SKM-1 (cell line): ENCODE measurements around the gene CDH4.

ENCODE experiments used
- DNase-seq: peaks from one replicate; lab custom pipeline; 2025; ENCODE audit not compliant: unreplicated experiment; lab: John Stamatoyannopoulos, UW

CDH4 gene

GRCh38 chr20:61912665-61913422 is 660.8 kb downstream of the CDH4 start:
- DNase-seq, result no peak

- DNase-seq, result no peak
Observed at GRCh38 chr20:61913423-61914225, 661.6 kb downstream of the CDH4 start.

DNA sequence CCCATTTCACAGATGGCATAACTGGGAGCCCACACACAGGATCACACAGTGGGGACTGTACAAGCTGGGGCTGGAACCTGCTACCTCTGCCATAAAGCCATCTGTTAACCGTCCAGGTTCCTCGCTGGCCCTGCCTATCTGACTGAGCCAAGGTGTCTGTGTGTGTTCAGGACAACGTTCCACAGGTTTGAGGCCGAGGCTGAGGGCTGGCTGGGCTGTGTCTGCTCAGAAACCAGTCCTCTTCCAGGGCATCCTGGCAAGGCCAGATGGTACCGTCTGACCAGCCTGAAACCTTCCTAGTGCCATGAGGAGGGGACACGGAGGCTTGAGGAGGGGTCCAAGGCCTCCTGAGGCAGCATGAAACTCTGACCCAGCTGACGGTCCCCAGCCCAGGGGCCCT is 663.0 kb downstream of the CDH4 start:
- no peak for DNase-seq

GRCh38 chr20:61916318-61916891 is 664.3 kb downstream of the CDH4 start:
- no peak for DNase-seq

DNA sequence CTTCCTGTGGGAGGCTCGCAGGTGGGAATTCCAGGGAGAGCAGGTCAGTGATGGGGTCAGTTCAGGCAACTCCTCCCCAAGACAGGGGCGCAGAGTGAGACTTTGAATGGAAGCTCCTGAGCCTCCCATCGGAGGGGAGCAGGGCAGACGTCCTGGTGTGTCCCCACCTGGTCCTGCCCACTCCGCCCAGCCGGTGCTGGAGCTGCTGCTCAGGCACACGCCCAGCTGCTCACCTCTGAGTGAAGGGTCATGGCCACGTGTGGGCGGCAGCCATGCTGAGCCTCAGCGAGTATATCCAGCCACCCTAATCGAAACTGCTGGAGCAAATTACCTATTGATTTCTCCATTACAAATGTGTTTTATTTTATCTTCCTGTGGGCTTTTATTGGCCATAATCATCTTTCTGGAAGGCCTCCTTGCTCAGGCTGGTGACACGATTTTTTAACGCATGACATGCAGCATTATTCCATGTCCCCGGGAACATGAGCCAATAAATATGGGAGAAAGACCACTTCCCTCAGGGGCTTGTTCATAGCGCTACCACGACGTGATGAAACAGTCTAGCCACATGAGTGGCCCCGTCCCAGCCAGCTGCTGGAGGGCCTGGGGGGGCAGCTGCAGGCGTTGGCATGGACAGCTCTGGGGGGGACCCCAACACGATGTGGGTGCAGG is 665.5 kb downstream of the CDH4 start:
- no peak for DNase-seq

DNA sequence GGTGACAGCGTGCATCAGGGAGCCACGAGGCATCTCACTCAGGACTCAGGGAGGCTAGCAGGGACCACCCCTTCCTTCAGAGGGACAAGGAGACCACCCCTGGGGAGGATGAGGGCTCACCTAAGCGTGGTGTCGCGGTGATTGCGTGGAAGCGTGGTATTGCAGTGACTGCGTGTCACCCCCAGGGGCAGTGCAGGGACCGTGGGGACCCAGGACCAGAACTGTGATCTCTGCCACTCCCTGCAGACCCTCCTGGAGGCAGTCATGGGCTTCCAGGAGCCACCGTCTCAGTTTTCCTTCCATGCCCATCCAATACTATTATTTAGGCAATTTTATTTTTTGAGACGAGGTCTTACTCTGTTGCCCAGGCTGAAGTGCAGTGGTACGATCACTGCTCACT is 666.5 kb downstream of the CDH4 start:
- DNase-seq, result no peak

- no peak for DNase-seq
Observed at GRCh38 chr20:61919239-61919638, 667.2 kb downstream of the CDH4 start.

- DNase-seq, result no peak
Observed at GRCh38 chr20:61919675-61920365, 667.8 kb downstream of the CDH4 start.

GRCh38 chr20:61922411-61922810 is 670.4 kb downstream of the CDH4 start:
- no peak for DNase-seq

- DNase-seq, result no peak
Observed at GRCh38 chr20:61922936-61923335, 670.9 kb downstream of the CDH4 start.

DNA sequence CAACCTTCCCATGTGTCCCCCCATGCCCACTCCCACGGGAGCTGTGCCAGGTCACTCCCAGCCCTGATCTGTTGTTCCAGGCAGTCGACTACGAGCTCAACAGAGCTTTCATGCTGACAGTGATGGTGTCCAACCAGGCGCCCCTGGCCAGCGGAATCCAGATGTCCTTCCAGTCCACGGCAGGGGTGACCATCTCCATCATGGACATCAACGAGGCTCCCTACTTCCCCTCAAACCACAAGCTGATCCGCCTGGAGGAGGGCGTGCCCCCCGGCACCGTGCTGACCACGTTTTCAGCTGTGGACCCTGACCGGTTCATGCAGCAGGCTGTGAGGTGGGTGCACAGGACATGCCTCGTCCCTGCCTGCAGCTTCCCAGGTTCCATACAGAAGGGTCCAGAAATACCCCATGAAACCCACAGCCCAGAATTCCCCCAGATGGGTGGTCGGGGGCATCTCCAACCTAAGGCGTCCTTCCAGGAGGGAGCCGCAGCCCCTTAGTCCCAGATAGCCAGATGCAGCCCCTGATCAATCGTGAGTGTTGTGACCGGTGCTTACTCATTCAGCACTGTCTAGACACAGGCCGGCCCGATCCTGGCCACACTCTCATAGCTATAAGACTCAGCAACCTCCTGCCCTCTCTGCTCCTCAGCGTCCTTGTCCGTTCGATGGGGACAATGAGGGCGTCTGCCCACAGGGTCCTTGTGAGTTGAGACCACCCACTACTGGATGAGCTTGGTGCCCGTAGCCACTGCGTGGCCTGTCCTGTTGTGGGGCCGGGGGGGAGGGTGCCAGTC is 671.5 kb downstream of the CDH4 start:
- no peak for DNase-seq

DNA sequence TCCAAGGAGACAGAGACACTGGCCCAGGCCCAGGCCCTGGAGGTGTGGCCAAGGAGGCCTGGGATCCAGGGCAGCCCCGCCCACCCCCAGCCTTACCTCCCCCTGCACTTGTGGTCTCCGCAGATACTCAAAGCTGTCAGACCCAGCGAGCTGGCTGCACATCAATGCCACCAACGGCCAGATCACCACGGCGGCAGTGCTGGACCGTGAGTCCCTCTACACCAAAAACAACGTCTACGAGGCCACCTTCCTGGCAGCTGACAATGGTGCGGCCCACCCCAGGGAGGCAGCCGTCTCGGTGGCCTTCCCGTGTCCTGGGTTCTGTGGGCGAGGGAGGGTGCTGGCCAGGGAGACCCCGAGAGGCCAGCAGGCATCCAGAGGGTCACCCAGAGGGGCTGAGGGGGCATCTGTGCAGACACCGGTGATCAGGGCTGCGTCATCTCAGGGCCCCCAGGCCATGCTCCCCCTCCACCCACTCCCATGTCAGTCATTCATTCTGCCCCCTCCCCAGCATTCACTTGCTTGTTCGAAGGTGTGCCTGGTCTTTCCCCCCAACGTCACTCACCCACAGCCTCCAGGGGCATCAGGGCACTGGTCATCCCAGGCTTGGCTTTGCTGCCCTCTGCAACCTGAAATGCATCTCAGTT is 672.3 kb downstream of the CDH4 start:
- no peak for DNase-seq

- DNase-seq, result no peak
Observed at GRCh38 chr20:61924858-61925554, 672.9 kb downstream of the CDH4 start.

DNA sequence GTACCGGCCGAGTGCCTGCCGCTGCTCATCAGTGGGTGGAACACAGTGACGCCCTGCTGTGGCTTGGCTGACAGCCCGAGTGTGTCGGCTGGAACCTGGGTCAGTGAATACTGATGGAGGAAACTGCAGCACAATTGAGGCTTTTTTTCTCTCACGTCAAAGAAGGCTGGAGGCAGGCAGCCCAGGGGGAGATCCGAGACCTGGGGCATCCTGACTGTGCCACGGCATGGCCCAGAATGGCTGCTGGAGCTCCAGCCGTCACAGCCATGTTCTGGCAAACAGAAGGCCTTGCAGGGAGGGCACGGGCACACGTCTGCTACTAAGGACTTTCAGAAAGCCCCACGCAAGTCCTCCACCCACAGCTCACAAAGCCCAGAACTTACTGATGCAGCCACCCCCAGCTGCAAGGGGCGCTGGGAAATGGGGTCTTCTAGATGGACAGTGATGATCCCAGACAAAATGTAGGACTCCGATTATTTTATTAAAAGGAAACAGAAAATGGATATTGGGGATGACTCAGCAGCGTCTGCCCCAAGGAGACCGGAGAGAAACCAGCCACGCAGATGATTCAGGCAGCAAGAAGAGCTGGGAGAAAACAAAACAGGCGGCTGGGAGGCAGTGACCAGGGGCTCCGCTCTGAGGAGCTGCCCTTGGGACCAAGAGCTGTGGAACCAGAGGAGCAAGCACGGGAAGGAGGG is 673.6 kb downstream of the CDH4 start:
- no peak for DNase-seq

DNA sequence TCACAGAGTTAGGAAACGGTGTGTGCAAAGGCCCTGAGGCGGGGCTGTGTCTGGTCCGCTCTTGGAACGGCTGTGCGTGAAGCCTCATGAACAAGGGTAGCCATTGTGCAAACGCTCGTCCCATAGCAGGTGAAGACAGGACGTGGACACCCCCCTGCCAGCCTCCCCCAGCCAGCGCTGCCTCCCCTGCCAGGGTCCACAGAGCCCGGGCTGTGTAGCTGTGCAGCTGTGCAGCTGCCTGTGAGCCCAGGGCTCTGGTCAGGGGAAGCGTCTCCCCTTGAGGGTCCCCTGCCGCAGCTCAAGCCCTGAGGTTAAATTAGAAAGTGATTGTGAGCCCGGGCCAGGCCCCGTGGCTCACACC is 674.2 kb downstream of the CDH4 start:
- DNase-seq, result no peak

DNA sequence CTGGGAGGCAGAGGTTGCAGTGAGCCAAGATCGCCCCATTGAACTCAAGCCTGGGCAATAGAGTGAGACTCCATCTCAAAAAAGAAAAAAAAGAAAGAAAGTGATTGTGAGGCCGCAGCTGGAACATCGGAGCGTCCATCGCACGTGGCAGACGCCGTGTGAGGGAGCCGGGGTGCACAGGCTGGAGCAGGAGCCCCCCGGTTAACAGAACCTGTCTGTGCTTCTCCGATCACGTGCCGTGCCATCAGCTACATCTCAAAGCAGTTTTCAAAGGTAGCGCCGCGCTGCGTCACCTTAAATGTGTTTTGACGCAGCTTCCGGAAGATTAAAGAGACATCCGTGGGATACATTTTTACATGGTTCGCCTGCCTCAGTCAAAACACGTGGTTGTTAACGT is 674.7 kb downstream of the CDH4 start:
- DNase-seq, result no peak

DNA sequence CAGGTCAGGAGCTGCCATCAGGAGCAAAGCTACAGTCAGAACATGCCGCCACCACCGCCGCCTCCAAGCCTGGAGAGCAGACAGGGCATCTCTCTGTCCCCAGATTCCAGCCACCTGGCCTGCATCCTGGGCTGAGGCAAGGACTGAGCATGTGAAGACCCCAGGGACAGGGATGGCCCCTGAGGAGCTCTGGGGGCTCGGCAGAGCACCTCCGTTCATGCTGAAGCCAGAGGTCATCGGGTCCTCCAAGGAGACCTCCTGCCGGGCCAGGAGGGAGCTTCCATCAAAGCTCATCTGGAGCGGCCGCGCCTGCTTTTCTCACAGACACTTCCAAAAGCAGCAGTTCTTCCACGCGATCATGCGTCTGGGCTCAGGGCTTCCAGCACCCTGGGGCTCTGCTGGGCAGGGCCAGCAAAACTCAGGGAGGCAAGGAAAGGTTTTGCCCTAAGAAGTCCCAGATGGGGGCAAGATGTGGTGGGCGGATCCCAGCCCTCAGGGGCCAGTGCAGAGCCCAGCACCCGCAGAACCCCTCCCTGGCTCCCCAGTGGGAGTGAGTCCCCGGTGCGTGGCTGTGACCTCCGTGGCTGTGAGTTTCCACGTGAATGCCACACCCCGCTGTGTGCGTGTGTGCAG is 675.2 kb downstream of the CDH4 start:
- DNase-seq, result no peak
